Neural crest cell (in vitro differentiated cells): ENCODE measurements around the gene CA12. TPM values are rescaled to one million over a fixed set of nuclear protein-coding genes. Genes with fewer than 3 reads are reported as not detected.
A peak's percentile ranks its signal among the peaks of the same experiment; 100 is the strongest.

ENCODE experiments used
- DNase-seq: peaks from one replicate; pipeline ENCODE4 v3.0.0; 2021; ENCODE audit warnings: low read depth, mixed read lengths, low spot score
- H3K27ac Mint-ChIP-seq: one replicate; pipeline ENCODE4 v1.8.0; 2021; ENCODE audit warnings: mild to moderate bottlenecking, mixed read lengths; ENCODE audit not compliant: unreplicated experiment
- H3K27me3 Mint-ChIP-seq: 2 replicates; pipeline ENCODE4 v1.8.0; 2021; ENCODE audit warnings: low read depth, mild to moderate bottlenecking, mixed read lengths
- H3K36me3 Mint-ChIP-seq: 2 replicates; pipeline ENCODE4 v1.8.0; 2021; ENCODE audit warnings: low read depth, mild to moderate bottlenecking, mixed read lengths
- H3K4me1 Mint-ChIP-seq: 2 replicates; pipeline ENCODE4 v1.8.0; 2021; ENCODE audit warnings: mixed read lengths
- H3K4me3 Mint-ChIP-seq: one replicate; pipeline ENCODE4 v1.8.0; 2021; ENCODE audit warnings: mild to moderate bottlenecking, mixed read lengths
- H3K9me3 Mint-ChIP-seq: 2 replicates; pipeline ENCODE4 v1.8.0; 2021; ENCODE audit warnings: mixed read lengths
- total RNA-seq: library from RNA; stranded (reverse); gene quantifications from 2 replicates; pipeline ENCODE4 v1.2.1, GENCODE V29; 2021
- TF ChIP-seq, protein P1 (sequence below): fragments of 200-600 bp; sonication (generic); conservative IDR thresholded peaks from 2 replicates; pipeline ENCODE4 v1.5.0; 2021; ENCODE audit warnings: antibody characterized with exemption, mild to moderate bottlenecking

The CA12 gene
- total RNA-seq, 1 donor from 2014 or later: 1.1 TPM

DNA sequence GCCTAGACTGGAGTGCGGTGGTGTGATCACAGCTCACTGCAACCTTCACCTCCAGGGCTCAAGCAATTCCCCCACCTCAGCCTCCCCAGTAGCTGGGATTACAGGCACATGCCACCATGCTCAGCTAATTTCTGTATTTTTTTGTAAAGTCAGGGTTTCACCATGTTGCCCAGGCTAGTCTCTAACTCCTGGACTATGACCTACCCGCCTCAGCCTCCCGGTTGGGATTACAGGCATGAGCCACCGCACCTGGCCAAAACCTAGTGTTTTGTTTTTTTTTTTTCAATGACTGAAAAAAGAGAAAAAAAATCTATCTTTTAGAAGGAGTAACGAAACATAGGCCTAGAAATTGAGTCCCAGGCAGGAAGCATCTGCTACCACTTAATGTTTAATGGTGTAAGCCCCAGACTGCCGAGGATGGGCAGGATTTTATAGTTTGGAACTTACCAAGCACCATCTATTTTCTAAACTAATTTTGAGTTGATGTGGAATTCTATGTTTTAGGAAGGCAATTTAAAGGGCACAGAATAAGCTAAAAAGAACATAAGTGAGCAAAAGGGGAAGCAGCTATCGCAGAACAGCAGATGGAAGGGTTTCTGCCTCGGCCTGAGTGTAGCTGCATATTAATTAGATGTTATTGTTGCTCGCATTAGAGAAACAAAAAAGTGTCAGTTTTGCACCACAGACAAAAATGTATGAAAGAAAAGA lies 24.2 kb upstream of the CA12 start:
- peaks cover 14% of the 10 kb centered on the region for H3K4me1 Mint-ChIP-seq

DNA sequence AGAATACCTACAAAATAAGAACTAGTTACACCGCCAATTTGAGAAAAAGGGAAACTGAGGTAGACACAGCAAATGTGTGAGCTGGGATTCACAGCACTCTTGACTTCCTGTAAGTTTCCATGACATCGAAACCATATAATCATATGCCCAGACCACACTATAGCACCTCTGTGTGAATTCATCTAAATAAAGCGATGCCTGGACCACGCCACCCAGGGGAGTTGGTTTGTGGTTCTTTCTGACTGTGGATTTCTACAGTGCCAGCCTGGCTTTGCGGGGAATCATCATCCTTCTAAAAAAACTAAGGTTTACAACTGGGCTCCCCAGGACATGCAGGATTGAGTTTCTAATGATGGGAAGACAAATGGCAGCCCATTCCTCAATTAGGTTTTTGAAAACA lies 23.5 kb upstream of the CA12 start:
- H3K27me3 Mint-ChIP-seq: no peaks in the 10 kb centered on the region

More for the DNA sequence above, 24.2 kb upstream of the CA12 start:
- no peak overlapping the region for H3K4me3 Mint-ChIP-seq
- no peak for DNase-seq
- no peaks in the 10 kb centered on the region for H3K9me3 Mint-ChIP-seq
- no peak overlapping the region for H3K27ac Mint-ChIP-seq
- TF ChIP-seq, protein P1, sequence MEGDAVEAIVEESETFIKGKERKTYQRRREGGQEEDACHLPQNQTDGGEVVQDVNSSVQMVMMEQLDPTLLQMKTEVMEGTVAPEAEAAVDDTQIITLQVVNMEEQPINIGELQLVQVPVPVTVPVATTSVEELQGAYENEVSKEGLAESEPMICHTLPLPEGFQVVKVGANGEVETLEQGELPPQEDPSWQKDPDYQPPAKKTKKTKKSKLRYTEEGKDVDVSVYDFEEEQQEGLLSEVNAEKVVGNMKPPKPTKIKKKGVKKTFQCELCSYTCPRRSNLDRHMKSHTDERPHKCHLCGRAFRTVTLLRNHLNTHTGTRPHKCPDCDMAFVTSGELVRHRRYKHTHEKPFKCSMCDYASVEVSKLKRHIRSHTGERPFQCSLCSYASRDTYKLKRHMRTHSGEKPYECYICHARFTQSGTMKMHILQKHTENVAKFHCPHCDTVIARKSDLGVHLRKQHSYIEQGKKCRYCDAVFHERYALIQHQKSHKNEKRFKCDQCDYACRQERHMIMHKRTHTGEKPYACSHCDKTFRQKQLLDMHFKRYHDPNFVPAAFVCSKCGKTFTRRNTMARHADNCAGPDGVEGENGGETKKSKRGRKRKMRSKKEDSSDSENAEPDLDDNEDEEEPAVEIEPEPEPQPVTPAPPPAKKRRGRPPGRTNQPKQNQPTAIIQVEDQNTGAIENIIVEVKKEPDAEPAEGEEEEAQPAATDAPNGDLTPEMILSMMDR: no peak
- H3K27me3 Mint-ChIP-seq: no peaks in the 10 kb centered on the region
- H3K36me3 Mint-ChIP-seq: no peaks in the 10 kb centered on the region

DNA sequence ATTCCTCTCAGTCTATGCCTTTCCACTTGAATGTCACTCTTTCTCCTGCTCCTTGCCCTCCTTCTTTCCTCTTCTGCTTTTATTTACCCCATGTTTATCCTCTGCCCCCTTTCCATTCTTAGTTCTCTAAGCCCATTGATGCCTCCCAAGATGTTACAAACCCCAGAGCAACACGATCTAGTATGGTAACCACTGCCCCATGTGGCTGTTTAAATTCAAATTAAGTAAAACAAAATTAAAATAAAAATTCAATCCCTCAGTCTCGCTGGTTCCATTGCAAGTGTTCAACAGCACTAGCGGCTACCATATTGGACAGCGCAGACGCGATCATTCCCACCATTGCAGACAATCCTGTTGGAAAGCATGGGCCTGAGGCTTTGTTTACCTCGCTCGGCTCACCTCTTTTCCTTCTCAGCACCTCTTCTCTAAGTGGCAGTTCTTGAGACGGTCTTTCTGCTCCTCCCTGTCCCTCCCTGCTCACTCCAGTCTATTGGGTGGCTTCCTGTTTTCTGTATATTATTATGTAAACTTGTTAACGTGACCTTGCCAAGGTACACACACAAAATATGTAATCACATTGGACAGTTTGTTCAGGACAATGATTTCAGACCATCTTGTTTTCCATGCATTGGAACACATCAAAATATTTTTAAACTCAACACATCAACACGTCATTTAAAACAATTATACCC lies 21.8 kb upstream of the CA12 start:
- H3K4me1 Mint-ChIP-seq: peaks cover 14% of the 10 kb centered on the region
- TF ChIP-seq, protein P1: no peak
- H3K27ac Mint-ChIP-seq: no peak overlapping the region
- no peak overlapping the region for H3K4me3 Mint-ChIP-seq
- H3K9me3 Mint-ChIP-seq: no peaks in the 10 kb centered on the region
- DNase-seq: no peak
- no peaks in the 10 kb centered on the region for H3K36me3 Mint-ChIP-seq
- H3K27me3 Mint-ChIP-seq: no peaks in the 10 kb centered on the region

More for the DNA sequence above, 23.5 kb upstream of the CA12 start:
- Mint-ChIP-seq H3K9me3 (no peaks in the 10 kb centered on the region), H3K36me3 (no peaks in the 10 kb centered on the region), H3K27ac (no peak overlapping the region), H3K4me3 (no peak overlapping the region), H3K4me1 (peaks cover 14% of the 10 kb centered on the region)
- DNase-seq: no peak
- TF ChIP-seq, protein P1: no peak

DNA sequence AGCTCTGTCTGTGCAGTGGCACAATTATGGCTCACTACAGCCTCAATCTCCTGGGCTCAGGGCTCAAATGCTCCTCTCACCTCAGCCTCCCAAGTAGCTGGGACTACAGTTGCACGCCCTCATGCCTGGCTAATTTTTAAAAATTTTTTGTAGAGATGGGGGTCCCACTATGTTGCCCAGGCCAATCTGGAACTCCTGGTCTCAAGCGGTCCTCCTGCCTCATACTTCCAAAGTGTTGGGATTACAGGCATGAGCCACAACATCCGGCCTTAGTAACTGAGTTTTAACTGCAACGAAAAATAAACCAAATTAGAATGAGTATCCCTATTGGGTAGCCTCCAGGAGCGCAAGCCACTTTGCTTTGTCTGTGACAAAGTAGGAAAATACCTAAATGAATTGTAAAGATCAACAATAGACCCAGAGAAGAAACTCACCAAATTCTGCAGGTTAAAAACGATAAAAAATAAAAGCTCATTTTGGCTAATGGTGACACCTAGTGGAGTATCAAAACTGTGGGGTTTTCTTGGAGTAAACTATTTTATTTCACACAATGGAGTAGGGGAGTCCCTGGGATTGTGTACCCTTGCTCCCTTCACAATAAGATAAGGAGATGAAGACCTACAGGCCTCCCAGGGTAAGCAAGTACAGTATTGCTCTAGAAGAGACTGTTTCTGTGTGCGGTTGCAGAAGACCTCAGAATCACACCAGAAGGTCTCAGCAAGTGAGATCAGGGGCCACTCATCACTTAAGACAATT lies 21.0 kb upstream of the CA12 start:
- Mint-ChIP-seq H3K27ac (peak overlapping the region; percentile 7), H3K4me1 (peaks cover 14% of the 10 kb centered on the region), H3K36me3 (no peaks in the 10 kb centered on the region), H3K4me3 (no peak overlapping the region), H3K9me3 (no peaks in the 10 kb centered on the region), H3K27me3 (no peaks in the 10 kb centered on the region)
- TF ChIP-seq, protein P1: peak; percentile 75
- no peak for DNase-seq

DNA sequence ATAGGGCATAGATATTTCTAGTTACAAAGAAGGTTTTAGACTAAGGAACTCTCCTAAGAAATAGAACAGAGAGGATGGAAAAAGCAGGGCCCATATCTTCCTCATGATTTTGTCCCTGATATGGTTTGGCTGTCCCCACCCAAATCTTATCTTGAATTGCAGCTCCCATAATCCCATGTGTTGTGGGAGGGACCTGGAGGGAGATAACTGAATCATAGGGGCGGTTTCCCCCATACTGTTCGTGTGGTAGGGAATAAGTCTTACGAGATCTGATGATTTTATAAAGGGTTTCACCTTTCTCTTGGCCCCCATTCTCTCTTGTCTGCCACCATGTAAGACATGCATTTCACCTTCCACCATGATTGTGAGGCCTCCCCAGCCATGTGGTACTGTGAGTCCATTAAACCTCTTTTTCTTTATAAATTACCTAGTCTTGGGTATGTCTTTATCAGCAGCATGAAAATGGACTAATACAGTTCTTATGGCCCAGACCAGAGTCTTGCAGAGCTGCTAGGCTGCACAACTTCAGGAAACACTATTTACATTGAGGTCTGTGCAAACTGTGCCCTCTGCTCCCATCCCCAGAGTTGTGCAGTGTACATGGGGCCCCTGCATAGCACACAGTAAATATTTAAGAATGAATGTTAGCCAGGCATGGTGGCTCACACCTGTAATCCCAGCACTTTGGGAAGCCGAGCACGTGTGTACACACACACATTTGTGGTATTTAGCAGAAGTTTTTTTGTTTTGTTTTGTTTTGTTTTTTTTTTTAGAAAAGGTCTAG lies 20.3 kb upstream of the CA12 start:
- TF ChIP-seq, protein P1: no peak
- Mint-ChIP-seq H3K36me3 (no peaks in the 10 kb centered on the region), H3K27ac (no peak overlapping the region)

More for the DNA sequence above, 20.3 kb upstream of the CA12 start:
- Mint-ChIP-seq H3K27me3 (peaks cover 2% of the 10 kb centered on the region), H3K4me1 (peaks cover 14% of the 10 kb centered on the region), H3K4me3 (no peak overlapping the region), H3K9me3 (no peaks in the 10 kb centered on the region)
- no peak for DNase-seq
